Muscle of leg (tissue), 11 donors: Measurements from ENCODE around the gene PTPRJ. TPM values are rescaled to one million over a fixed set of nuclear protein-coding genes. Genes with fewer than 3 reads are reported as not detected.
A peak's percentile ranks its signal among the peaks of the same experiment; 100 is the strongest.

ENCODE experiments used
- DNase-seq: peaks from one replicate; pipeline ENCODE4 v3.0.0; 2013
- H3K27ac ChIP-seq: one replicate; pipeline ENCODE4 v1.5.1; 2013; ENCODE audit warnings: mild to moderate bottlenecking, low read length, control low read depth
- H3K27me3 ChIP-seq: one replicate; pipeline ENCODE4 v1.6.1; 2013; ENCODE audit warnings: low read length; ENCODE audit not compliant: control insufficient read depth, insufficient read depth
- H3K36me3 ChIP-seq: one replicate; pipeline ENCODE4 v1.6.1; 2013; ENCODE audit warnings: low read length; ENCODE audit not compliant: control insufficient read depth, insufficient read depth
- H3K4me1 ChIP-seq: one replicate; pipeline ENCODE4 v1.6.1; 2013; ENCODE audit warnings: low read length; ENCODE audit not compliant: control insufficient read depth, insufficient read depth
- H3K4me3 ChIP-seq: one replicate; pipeline ENCODE4 v1.5.1; 2013; ENCODE audit warnings: low read length, control low read depth
- H3K9me3 ChIP-seq: replicated peaks from 2 replicates; pipeline ENCODE4 v1.6.1; 2013; ENCODE audit warnings: low read depth, low read length; ENCODE audit not compliant: control insufficient read depth
- WGBS: methylation state at CpG from one replicate; pipeline ENCODE4 v1.1.5; 2013; ENCODE audit warnings: missing lambda C conversion rate; ENCODE audit not compliant: insufficient coverage; 5-methylcytosine and 5-hydroxymethylcytosine counted together
- polyA plus RNA-seq, 8 donors: library from polyadenylated mRNA; unstranded; fragments of 120-200 nt; gene quantifications; one replicate each; pipeline versions ENCODE4 v1.2.1 to v1.2.3, GENCODE V29; 2013; ENCODE audit warnings: inconsistent platforms in 1 of 8, low replicate concordance in 1 of 8; ENCODE audit not compliant: insufficient read length in 8 of 8, insufficient read depth in 1 of 8
- total RNA-seq: library from RNA; stranded (reverse); fragments of 120-200 nt; gene quantifications from one replicate; pipeline ENCODE4 v1.2.4, GENCODE V29; 2013

PTPRJ gene
- total and polyA plus RNA-seq, 9 donors: 2.9 to 6.0 (median 3.6) TPM

GRCh38 chr11:48047616-48048015, 67.3 kb downstream of the PTPRJ start:
- Histone ChIP-seq H3K9me3 (no peaks in the 10 kb centered on the region), H3K27ac (no peak overlapping the region), H3K4me1 (peaks cover 6% of the 10 kb centered on the region), H3K27me3 (no peaks in the 10 kb centered on the region), H3K4me3 (no peak overlapping the region), H3K36me3 (no peaks in the 10 kb centered on the region)
- no peak for DNase-seq
- WGBS: 70% methylated on average over 4 of the region's 8 CpGs

GRCh38 chr11:48049036-48049435, 68.7 kb downstream of the PTPRJ start:
- no peak overlapping the region for H3K27ac ChIP-seq
- no peaks in the 10 kb centered on the region for H3K9me3 ChIP-seq
- no peak for DNase-seq

DNA sequence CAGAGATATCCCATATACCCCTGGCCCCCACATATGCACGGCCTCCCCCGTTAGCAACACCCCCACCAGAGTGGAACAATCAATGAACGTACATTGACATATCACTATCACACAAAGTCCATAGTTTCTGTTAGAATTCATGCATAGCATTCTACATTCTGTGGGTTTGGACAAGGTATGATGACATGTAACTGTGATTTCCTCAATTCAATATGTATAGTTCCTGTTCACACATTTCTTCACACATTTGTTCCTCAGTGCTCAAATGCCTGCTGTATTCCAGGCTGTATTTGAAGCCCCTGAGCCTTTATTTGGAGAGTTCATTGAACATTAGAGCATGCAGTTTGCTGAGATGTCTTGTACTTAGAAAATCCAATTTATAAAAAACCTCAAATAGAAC, 69.9 kb downstream of the PTPRJ start:
- no peak for DNase-seq
- Histone ChIP-seq H3K4me3 (no peak overlapping the region), H3K4me1 (peaks cover 6% of the 10 kb centered on the region), H3K27ac (no peak overlapping the region), H3K36me3 (no peaks in the 10 kb centered on the region), H3K27me3 (no peaks in the 10 kb centered on the region), H3K9me3 (no peaks in the 10 kb centered on the region)
- 83% methylated on average over 1 of the region's 3 CpGs for WGBS

More at GRCh38 chr11:48049036-48049435, 68.7 kb downstream of the PTPRJ start:
- Histone ChIP-seq H3K4me1 (peaks cover 3% of the 10 kb centered on the region), H3K4me3 (no peak overlapping the region), H3K36me3 (no peaks in the 10 kb centered on the region), H3K27me3 (no peaks in the 10 kb centered on the region)
- WGBS: 89% methylated on average over 3 of the region's 6 CpGs

DNA sequence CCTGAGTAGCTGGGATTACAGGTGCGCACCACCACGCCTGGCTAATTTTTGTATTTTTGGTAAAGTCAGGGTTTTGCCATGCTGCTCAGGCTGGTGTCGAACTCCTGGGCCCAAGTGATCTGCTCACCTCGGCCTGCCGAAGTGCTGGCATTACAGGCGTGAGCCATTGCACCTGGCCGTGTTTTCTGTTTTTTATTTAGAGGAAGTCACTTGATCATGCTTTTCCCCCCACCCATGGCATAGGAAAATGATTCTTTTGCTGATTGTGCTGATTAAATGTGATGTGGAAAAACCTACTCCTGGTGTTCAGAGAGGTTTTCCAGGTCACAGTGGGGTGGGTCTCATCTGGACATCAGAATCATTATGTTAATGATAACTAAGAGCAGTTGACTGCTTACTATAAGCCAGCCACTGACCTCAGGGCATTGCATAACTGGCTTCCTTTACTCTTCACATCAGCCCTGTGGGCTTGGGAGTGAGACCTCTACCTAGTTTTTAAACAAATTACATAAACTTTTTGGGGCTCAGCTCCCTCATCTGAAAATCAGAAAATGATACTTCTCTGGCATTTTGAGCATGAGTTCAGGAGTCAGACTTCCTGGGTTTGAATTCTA, 71.0 kb downstream of the PTPRJ start:
- DNase-seq: no peak
- Histone ChIP-seq H3K27me3 (no peaks in the 10 kb centered on the region), H3K4me3 (no peak overlapping the region), H3K27ac (no peak overlapping the region), H3K9me3 (no peaks in the 10 kb centered on the region), H3K4me1 (peaks cover 12% of the 10 kb centered on the region), H3K36me3 (no peaks in the 10 kb centered on the region)
- 94% methylated on average over 2 of the region's 7 CpGs for WGBS

- DNase-seq: no peak
- peaks cover 12% of the 10 kb centered on the region for H3K4me1 ChIP-seq
- H3K36me3 ChIP-seq: no peaks in the 10 kb centered on the region
- WGBS: 65% methylated on average over 3 of the region's 9 CpGs
- no peaks in the 10 kb centered on the region for H3K27me3 ChIP-seq
- H3K4me3 ChIP-seq: no peak overlapping the region
- H3K9me3 ChIP-seq: no peaks in the 10 kb centered on the region
- H3K27ac ChIP-seq: no peak overlapping the region
Measured at GRCh38 chr11:48052183-48053044, 72.1 kb downstream of the PTPRJ start.

GRCh38 chr11:48054994-48055291, 74.6 kb downstream of the PTPRJ start:
- no CpG with 5 or more reads among the region's 1 CpG for WGBS
- peaks cover 9% of the 10 kb centered on the region for H3K4me1 ChIP-seq
- no peaks in the 10 kb centered on the region for H3K36me3 ChIP-seq
- H3K27ac ChIP-seq: no peak overlapping the region
- H3K27me3 ChIP-seq: no peaks in the 10 kb centered on the region
- no peak overlapping the region for H3K4me3 ChIP-seq
- H3K9me3 ChIP-seq: no peaks in the 10 kb centered on the region
- no peak for DNase-seq

DNA sequence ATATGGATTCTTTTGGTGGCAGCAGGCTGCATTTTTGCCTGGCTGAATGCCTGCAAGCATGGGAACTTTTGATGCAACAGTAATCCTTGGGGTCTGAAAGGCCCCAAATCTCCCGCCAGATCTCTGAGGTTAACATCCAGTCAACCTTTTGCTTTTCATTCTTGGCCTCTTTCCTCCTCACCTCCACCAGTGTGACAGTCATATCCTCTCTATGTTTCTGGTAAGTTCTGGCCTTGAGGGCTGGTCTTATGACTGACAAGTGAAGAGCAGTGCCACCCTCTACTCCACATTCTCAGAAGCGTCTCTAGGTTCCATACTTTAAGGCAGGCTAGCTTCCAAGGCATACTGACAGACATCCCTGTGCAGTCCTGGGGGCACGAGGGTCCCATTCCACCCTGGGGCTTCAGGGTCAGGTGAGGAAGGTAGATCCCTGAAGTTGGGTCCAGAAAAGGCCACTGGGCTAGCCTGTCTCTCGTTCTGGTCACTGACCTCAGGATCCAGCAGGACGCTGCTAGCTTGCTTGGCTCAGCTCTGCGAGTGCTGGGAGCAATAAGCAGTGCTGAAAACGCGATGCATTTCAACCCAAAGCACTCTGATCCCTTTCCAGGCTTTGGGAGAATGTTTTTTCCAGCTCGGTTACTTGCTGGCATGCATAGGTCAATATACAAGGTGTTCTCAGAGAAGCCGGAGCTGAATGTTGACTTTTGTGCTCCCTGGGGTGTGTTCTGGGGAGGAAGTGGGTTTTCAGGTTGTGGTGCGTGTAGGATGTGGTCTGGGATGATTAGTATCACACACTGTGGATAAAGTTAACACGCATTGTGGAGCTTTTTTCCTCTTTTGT, 75.2 kb downstream of the PTPRJ start:
- H3K36me3 ChIP-seq: no peaks in the 10 kb centered on the region
- no peaks in the 10 kb centered on the region for H3K9me3 ChIP-seq
- no peak overlapping the region for H3K27ac ChIP-seq
- H3K4me3 ChIP-seq: no peak overlapping the region
- peaks cover 9% of the 10 kb centered on the region for H3K4me1 ChIP-seq
- no peaks in the 10 kb centered on the region for H3K27me3 ChIP-seq
- DNase-seq: peak; percentile 69
- WGBS: 18% methylated on average over 9 of the region's 12 CpGs

DNA sequence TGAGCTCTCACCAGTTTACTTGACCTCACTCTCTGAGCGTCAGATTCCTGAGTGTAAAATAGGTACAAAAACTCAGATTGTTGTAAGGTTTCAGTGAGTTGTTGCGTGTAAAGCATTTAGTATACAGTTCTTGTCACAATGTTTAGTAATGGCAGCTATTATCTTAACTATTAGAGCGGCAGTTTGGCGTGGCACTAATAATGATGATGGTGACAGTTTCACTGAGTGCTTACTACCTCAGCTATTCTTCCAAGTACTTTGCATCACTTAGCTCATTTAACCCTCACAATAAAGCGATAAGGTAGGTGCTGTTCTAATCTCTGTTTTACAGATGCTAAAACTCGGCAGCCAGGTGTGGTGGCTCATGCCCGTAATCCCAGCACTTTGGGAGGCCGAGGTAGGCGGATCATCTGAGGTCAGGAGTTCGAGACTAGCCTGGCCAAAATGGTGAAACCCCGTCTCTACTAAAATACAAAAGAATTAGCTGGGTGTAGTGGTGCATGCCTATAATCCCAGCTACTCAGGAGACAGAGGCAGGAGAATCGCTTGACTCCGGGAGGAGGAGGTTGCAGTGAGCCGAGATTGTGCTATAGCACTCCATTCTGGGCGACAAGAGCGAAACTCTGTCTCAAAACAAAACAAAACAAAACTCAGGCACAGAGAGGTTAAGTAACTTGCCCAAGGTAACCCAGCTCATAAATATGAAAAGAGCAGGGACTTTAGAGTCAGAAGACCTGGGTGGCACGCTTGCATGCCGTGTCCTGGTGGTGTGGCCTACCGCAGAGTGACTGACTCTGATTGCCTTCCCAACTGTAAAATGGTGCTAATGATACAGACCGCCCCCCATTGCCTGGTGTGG, 76.2 kb downstream of the PTPRJ start:
- no peak overlapping the region for H3K27ac ChIP-seq
- H3K9me3 ChIP-seq: no peaks in the 10 kb centered on the region
- H3K36me3 ChIP-seq: no peaks in the 10 kb centered on the region
- no peak for DNase-seq
- H3K4me1 ChIP-seq: peaks cover 9% of the 10 kb centered on the region
- H3K27me3 ChIP-seq: no peaks in the 10 kb centered on the region
- WGBS: 94% methylated on average over 7 of the region's 20 CpGs
- no peak overlapping the region for H3K4me3 ChIP-seq

DNA sequence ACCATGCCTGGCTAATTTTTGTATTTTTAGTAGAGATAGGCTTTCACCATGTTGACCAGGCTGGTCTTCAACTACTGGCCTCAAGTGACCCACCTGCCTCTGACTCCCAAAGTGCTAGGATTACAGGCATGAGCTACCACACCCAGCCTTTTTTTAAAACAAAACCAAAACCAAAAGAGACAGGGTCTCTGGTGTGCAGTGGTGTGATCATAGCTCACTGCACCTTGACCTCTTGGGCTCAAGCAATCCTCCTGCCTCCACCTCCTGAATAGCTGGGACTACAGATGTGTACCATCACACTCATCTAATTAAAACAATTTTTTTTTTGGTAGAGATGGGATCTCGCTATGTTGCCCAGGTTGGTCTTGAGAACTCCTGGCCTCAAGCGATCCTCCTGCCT, 77.7 kb downstream of the PTPRJ start:
- H3K9me3 ChIP-seq: no peaks in the 10 kb centered on the region

More for the DNA sequence above, 77.7 kb downstream of the PTPRJ start:
- H3K36me3 ChIP-seq: no peaks in the 10 kb centered on the region
- H3K27ac ChIP-seq: no peak overlapping the region
- peaks cover 9% of the 10 kb centered on the region for H3K4me1 ChIP-seq
- no peak for DNase-seq
- H3K4me3 ChIP-seq: no peak overlapping the region
- no peaks in the 10 kb centered on the region for H3K27me3 ChIP-seq
- WGBS: 100% methylated on average over 2 of the region's 2 CpGs
